GM12892 (cell line): ENCODE data around the gene CENPVL1.

Experiments
- DNase-seq: peaks from one replicate; pipeline ENCODE4 v3.0.0; 2011; ENCODE audit not compliant: insufficient read length
- FAIRE-seq: peaks from 2 replicates; lab custom pipeline; 2011; peaks lifted over from hg19 to GRCh38; lab: Jason Lieb, UNC
- POLR2A ChIP-seq: IDR thresholded peaks from 2 replicates; pipeline ENCODE4 v1.6.1; 2011; ENCODE audit warnings: low read depth, low read length, control low read depth
- POLR2AphosphoS5 ChIP-seq: IDR thresholded peaks from 2 replicates; pipeline ENCODE4 v1.6.1; 2011; ENCODE audit warnings: low read depth, low read length, control low read depth
- TAF1 ChIP-seq: IDR thresholded peaks from 2 replicates; pipeline ENCODE4 v1.6.1; 2011; ENCODE audit warnings: low read depth, mild to moderate bottlenecking, control low read depth, low read length, borderline replicate concordance

CENPVL1 gene

GRCh38 chrX:51743179-51743957 lies 33.1 kb downstream of the CENPVL1 start, which contains the start of gene GSPT2:
Gene GSPT2 (plus strand): TSS chrX:51743442. CDS start chrX:51743627, 185 bp downstream.
- DNase-seq (peak; percentile 31), FAIRE-seq (peak; percentile 90)
- TF ChIP-seq POLR2AphosphoS5 (peak; percentile 79), POLR2A (peak; percentile 86), TAF1 (peak; percentile 20; the same call in 1 of the 2 replicates)

- DNase-seq, result no peak
- no peak for FAIRE-seq
- TF ChIP-seq POLR2AphosphoS5 (no peak), TAF1 (no peak), POLR2A (no peak)
These were observed 37.4 kb downstream of the CENPVL1 start for GRCh38 chrX:51747671-51748070.

- FAIRE-seq (no peak), DNase-seq (no peak)
- TF ChIP-seq TAF1, result no peak
- TF ChIP-seq POLR2AphosphoS5, result no peak
- no peak for TF ChIP-seq POLR2A
These were observed 48.9 kb downstream of the CENPVL1 start for GRCh38 chrX:51759055-51759839.

- DNase-seq (no peak), FAIRE-seq (no peak)
- TF ChIP-seq TAF1 (no peak), POLR2A (no peak), POLR2AphosphoS5 (no peak)
These were observed 50.3 kb downstream of the CENPVL1 start for GRCh38 chrX:51760657-51761056.
